Liver (tissue), 9 donors: ENCODE results near the gene CHAD. TPM values are rescaled to one million over a fixed set of nuclear protein-coding genes. Genes with fewer than 3 reads are reported as not detected.

Source experiments
- DNase-seq: peaks from one replicate; pipeline ENCODE4 v3.0.0-alpha.2; 2017; ENCODE audit warnings: low spot score
- H3K27ac ChIP-seq, 2 donors: one replicate each; pipeline ENCODE4 v1.7.0; 2013; ENCODE audit warnings: inconsistent platforms in 2 of 2, low read length in 2 of 2, control low read depth in 1 of 2, low read depth in 1 of 2, mild to moderate bottlenecking in 1 of 2
- H3K27me3 ChIP-seq, 4 donors: one replicate each; pipeline versions ENCODE4 v1.6.1 to v1.7.0; 2013; ENCODE audit warnings: low read length in 3 of 4, inconsistent platforms in 1 of 4, mild to moderate bottlenecking in 1 of 4, moderate library complexity in 1 of 4; ENCODE audit not compliant: control insufficient read depth in 4 of 4, insufficient read depth in 4 of 4
- H3K36me3 ChIP-seq, 4 donors: one replicate each; pipeline versions ENCODE4 v1.6.1 to v1.7.0; 2013; ENCODE audit warnings: low read length in 3 of 4, mild to moderate bottlenecking in 3 of 4, low read depth in 1 of 4, moderate library complexity in 1 of 4; ENCODE audit not compliant: control insufficient read depth in 4 of 4, insufficient read depth in 3 of 4
- H3K4me1 ChIP-seq, 4 donors: one replicate each; pipeline versions ENCODE4 v1.6.1 to v1.7.0; 2013; ENCODE audit warnings: low read length in 3 of 4, mild to moderate bottlenecking in 3 of 4, moderate library complexity in 1 of 4; ENCODE audit not compliant: control insufficient read depth in 4 of 4, insufficient read depth in 4 of 4
- H3K4me3 ChIP-seq, 3 donors: one replicate each; pipeline versions ENCODE4 v1.6.1 to v1.7.0; 2013; ENCODE audit warnings: low read length in 3 of 3, control low read depth in 1 of 3, low read depth in 1 of 3, mild to moderate bottlenecking in 1 of 3
- H3K9ac ChIP-seq, 2 donors: one replicate each; pipeline ENCODE4 v1.7.0; 2013; ENCODE audit warnings: low read length in 2 of 2, mild to moderate bottlenecking in 2 of 2, moderate library complexity in 2 of 2, control low read depth in 1 of 2, low read depth in 1 of 2
- H3K9me3 ChIP-seq, 4 donors: one replicate each; pipeline versions ENCODE4 v1.6.1 to v1.7.0; 2013; ENCODE audit warnings: low read length in 3 of 4; ENCODE audit not compliant: control insufficient read depth in 4 of 4
- ATF3 ChIP-seq: IDR thresholded peaks from 2 replicates; pipeline ENCODE4 v1.6.1; 2016; ENCODE audit warnings: antibody characterized with exemption
- CTCF ChIP-seq: fragments of 150-350 bp; IDR thresholded peaks from 2 replicates; pipeline ENCODE4 v1.5.1; 2017; ENCODE audit warnings: improper control_type of control experiment, low read depth, low read length; ENCODE audit not compliant: missing input control
- EGR1 ChIP-seq, 2 donors: IDR thresholded peaks; 2 replicates each; pipeline ENCODE4 v1.6.1; 2016 to 2018; ENCODE audit warnings: antibody characterized with exemption in 2 of 2, low read depth in 2 of 2
- FOXA1 ChIP-seq: IDR thresholded peaks from 2 replicates; pipeline ENCODE4 v1.6.1; 2016; ENCODE audit warnings: antibody characterized with exemption
- FOXA2 ChIP-seq: IDR thresholded peaks from 2 replicates; pipeline ENCODE4 v1.6.1; 2016; ENCODE audit warnings: antibody characterized with exemption
- GABPA ChIP-seq, 2 donors: IDR thresholded peaks in 1 of 2; conservative IDR thresholded peaks in 1 of 2; 2 replicates each; pipeline ENCODE4 v1.6.1; 2016; ENCODE audit warnings: antibody characterized with exemption in 2 of 2, mild to moderate bottlenecking in 1 of 2, moderate library complexity in 1 of 2
- HNF4A ChIP-seq, 2 donors: conservative IDR thresholded peaks; 2 replicates each; pipeline ENCODE4 v1.6.1; 2016; ENCODE audit warnings: antibody characterized with exemption in 2 of 2, mild to moderate bottlenecking in 2 of 2
- HNF4G ChIP-seq: IDR thresholded peaks from 2 replicates; pipeline ENCODE4 v1.6.1; 2016; ENCODE audit warnings: antibody characterized with exemption
- JUND ChIP-seq, 2 donors: IDR thresholded peaks; 2 replicates each; pipeline ENCODE4 v1.6.1; 2016; ENCODE audit warnings: antibody characterized with exemption in 2 of 2
- MAX ChIP-seq: IDR thresholded peaks from 2 replicates; pipeline ENCODE4 v1.6.1; 2016; ENCODE audit warnings: antibody characterized with exemption
- NR2F2 ChIP-seq: IDR thresholded peaks from 2 replicates; pipeline ENCODE4 v1.6.1; 2016; ENCODE audit warnings: antibody characterized with exemption
- RAD21 ChIP-seq, 2 donors: IDR thresholded peaks; 2 replicates each; pipeline ENCODE4 v1.6.1; 2016; ENCODE audit warnings: antibody characterized with exemption in 2 of 2, mild to moderate bottlenecking in 2 of 2
- REST ChIP-seq: IDR thresholded peaks from 2 replicates; pipeline ENCODE4 v1.6.1; 2016; ENCODE audit warnings: antibody characterized with exemption, mild to moderate bottlenecking
- RXRA ChIP-seq, 2 donors: IDR thresholded peaks; 2 replicates each; pipeline ENCODE4 v1.6.1; 2017 to 2018; ENCODE audit warnings: antibody characterized with exemption in 2 of 2, mild to moderate bottlenecking in 1 of 2
- SP1 ChIP-seq: IDR thresholded peaks from 2 replicates; pipeline ENCODE4 v1.6.1; 2018; ENCODE audit warnings: antibody characterized with exemption, mild to moderate bottlenecking
- TAF1 ChIP-seq: conservative IDR thresholded peaks from 2 replicates; pipeline ENCODE4 v1.6.1; 2016; ENCODE audit warnings: antibody characterized with exemption, mild to moderate bottlenecking
- YY1 ChIP-seq: IDR thresholded peaks from 2 replicates; pipeline ENCODE4 v1.6.1; 2016; ENCODE audit warnings: antibody characterized with exemption, mild to moderate bottlenecking
- ZBTB33 ChIP-seq: IDR thresholded peaks from 2 replicates; pipeline ENCODE4 v1.6.1; 2016; ENCODE audit warnings: antibody characterized with exemption
- WGBS: extraction: QIAGEN DNeasy Blood & Tissue Kit; methylation state at CpG from one replicate; pipeline ENCODE4 v1.1.7; 2013; 5-methylcytosine and 5-hydroxymethylcytosine counted together
- polyA plus RNA-seq, 2 donors: library from polyadenylated mRNA; stranded (reverse) in 1 of 2; unstranded in 1 of 2; fragments of 200-250 nt in 1 of 2; fragments of >200 nt in 1 of 2; fragmentation: Nextera tagmentation in 1 of 2; extraction: Ambion mirVana in 1 of 2; gene quantifications; one replicate each; pipeline versions ENCODE4 v1.2.1 to v1.2.3, GENCODE V29; 2013 to 2015
- total RNA-seq, 2 donors: library from RNA; depleted of rRNA; stranded (reverse); fragments of >200 nt; gene quantifications; one replicate each; pipeline ENCODE4 v1.2.3, GENCODE V29; 2014
- donor health status: healthy.
- donor health status: healthy.
- donor health status: healthy.
- donor health status: healthy.
- donor health status: healthy.

Gene CHAD
- total and polyA plus RNA-seq, 4 donors: 0.51 to 3.3 (median 2.3) TPM

- 91% methylated on average over 9 of the region's 9 CpGs for WGBS
- Histone ChIP-seq H3K27me3 (no peaks in the 10 kb centered on the region), H3K36me3 (no peaks in the 10 kb centered on the region), H3K9me3 (no peaks in the 10 kb centered on the region), H3K9ac (no peak overlapping the region), H3K27ac (no peak overlapping the region), H3K4me1 (no peaks in the 10 kb centered on the region), H3K4me3 (no peak overlapping the region)
- no peak for DNase-seq
- no peak for TF ChIP-seq FOXA1
- TF ChIP-seq GABPA (IDR thresholded peaks at IDR 0.05 in 1 of 2, conservative IDR thresholded peaks at IDR 0.05 in 1 of 2): no peak
- TF ChIP-seq EGR1 (IDR thresholded peaks at IDR 0.05; ENCODE audit: low read depth in 2 of 2): no peak
- no peak for TF ChIP-seq CTCF
- no peak for TF ChIP-seq NR2F2
- TF ChIP-seq ATF3: no peak
- no peak for TF ChIP-seq TAF1
- TF ChIP-seq SP1: no peak
- TF ChIP-seq MAX: no peak
- no peak for TF ChIP-seq REST
- TF ChIP-seq YY1: no peak
- no peak for TF ChIP-seq ZBTB33
- TF ChIP-seq HNF4A (conservative IDR thresholded peaks at IDR 0.05): no peak
- TF ChIP-seq RXRA (IDR thresholded peaks at IDR 0.05): no peak
- TF ChIP-seq RAD21 (IDR thresholded peaks at IDR 0.05): no peak
- TF ChIP-seq JUND (IDR thresholded peaks at IDR 0.05): no peak
- TF ChIP-seq FOXA2: no peak
- TF ChIP-seq HNF4G: no peak
These were observed 33.8 kb upstream of the CHAD start for GRCh38 chr17:50502301-50502990.
